HCT116 (cell line): Measurements from ENCODE around the gene STK24. TPM values are rescaled to one million over a fixed set of nuclear protein-coding genes. Genes with fewer than 3 reads are reported as not detected.

Experiments
- ATAC-seq: fragments of 200-7000 bp; cut with Tn5 transposase; 2 replicates; pipeline ENCODE4 v1.9.1; 2020; ENCODE audit warnings: mild to moderate bottlenecking, moderate library complexity
- Bru-seq: library from RNA; stranded (reverse); fragments of 400-500 nt; gene quantifications from one replicate; lab custom pipeline; 2021; lab: Mats Ljungman, UMichigan
- BruChase-seq, 2 experiments: library from RNA; stranded (reverse); fragments of 400-500 nt; gene quantifications; one replicate each; lab custom pipeline; 2021; lab: Mats Ljungman, UMichigan
- BruUV-seq: library from RNA; stranded (reverse); fragments of 400-500 nt; replicated peaks from 2 replicates; lab custom pipeline; 2021; lab: Mats Ljungman, UMichigan
- CTCF ChIA-PET: fragments of 300-600 bp; sonication (Branson Sonifier 250); formaldehyde crosslinking; loops from one replicate; lab custom pipeline; 2021; ENCODE audit warnings: antibody characterized with exemption; lab: Charles Lee
- POLR2A ChIA-PET: fragments of 300-600, 350-600 bp; sonication (Branson Sonifier 250); formaldehyde crosslinking; loops from one replicate; lab custom pipeline; 2021; ENCODE audit warnings: antibody characterized with exemption; lab: Charles Lee
- RAD21 ChIA-PET, 2 experiments: fragments of 300-600 bp; sonication (Branson Sonifier 250); formaldehyde crosslinking; loops; one replicate each; lab custom pipeline; 2023; ENCODE audit warnings: low total read pairs in 2 of 2; ENCODE audit not compliant: uncharacterized antibody in 2 of 2, unreplicated experiment in 2 of 2, low non-redundant PET in 1 of 2; lab: Charles Lee
- DNase-seq: peaks from one replicate; pipeline ENCODE4 v3.0.0-alpha.2; 2010; ENCODE audit warnings: low read depth, low spot score
- H2AFZ ChIP-seq: fragments of 200-600 bp; shearing (Covaris generic), sonication (generic); 2 replicates; pipeline ENCODE4 v1.6.1; 2017; ENCODE audit warnings: low read depth, mixed run types, mixed read lengths, antibody characterized with exemption, low read length; ENCODE audit not compliant: poor library complexity, severe bottlenecking
- H3K27ac ChIP-seq: 2 replicates; pipeline ENCODE4 v1.5.1; 2012; ENCODE audit warnings: low read depth, low read length
- H3K27me3 ChIP-seq: fragments of 200-600 bp; sonication (generic); 2 replicates; pipeline ENCODE4 v1.6.1; 2016; ENCODE audit warnings: mixed run types, low read length, mixed read lengths; ENCODE audit not compliant: insufficient read depth
- H3K36me3 ChIP-seq, 2 experiments: fragments of 200-500 bp in 1 of 2; fragments of 200-600 bp in 1 of 2; sonication (Bioruptor generic) in 1 of 2; sonication (generic) in 1 of 2; 2 replicates each; pipeline versions ENCODE4 v1.5.1 to v1.6.1; 2014 to 2016; ENCODE audit warnings: low read length in 2 of 2, inconsistent platforms in 1 of 2, mixed read lengths in 1 of 2, mixed run types in 1 of 2; ENCODE audit not compliant: insufficient read depth in 2 of 2, control insufficient read depth in 1 of 2
- H3K4me1 ChIP-seq, 2 experiments: fragments of 200-600 bp in 1 of 2; sonication (generic) in 1 of 2; 2 replicates each; pipeline versions ENCODE4 v1.5.1 to v1.6.1; 2012 to 2017; ENCODE audit warnings: low read length in 2 of 2, inconsistent platforms in 1 of 2, mild to moderate bottlenecking in 1 of 2, mixed read lengths in 1 of 2, mixed run types in 1 of 2, moderate library complexity in 1 of 2; ENCODE audit not compliant: insufficient read depth in 2 of 2, control insufficient read depth in 1 of 2
- H3K4me2 ChIP-seq: fragments of 200-600 bp; sonication (generic); 2 replicates; pipeline ENCODE4 v1.6.1; 2017; ENCODE audit warnings: mixed run types, low read length, mixed read lengths
- H3K4me3 ChIP-seq, 2 experiments: fragments of 200-600 bp in 1 of 2; sonication (generic) in 1 of 2; replicated peaks in 1 of 2; 2 replicates each; pipeline ENCODE4 v1.5.1; 2011 to 2016; ENCODE audit warnings: low read length in 2 of 2, control low read depth in 1 of 2, low read depth in 1 of 2, mild to moderate bottlenecking in 1 of 2, mixed read lengths in 1 of 2, mixed run types in 1 of 2
- H3K79me2 ChIP-seq: fragments of 200-600 bp; sonication (generic); 2 replicates; pipeline ENCODE4 v1.6.1; 2017; ENCODE audit warnings: mild to moderate bottlenecking, mixed run types, low read length, moderate library complexity, mixed read lengths; ENCODE audit not compliant: insufficient read depth
- H3K9ac ChIP-seq: fragments of 200-600 bp; sonication (generic); 2 replicates; pipeline ENCODE4 v1.6.1; 2016; ENCODE audit warnings: low read length, mixed read lengths
- H3K9me2 ChIP-seq: fragments of 200-600 bp; sonication (generic), shearing (Covaris generic); 2 replicates; pipeline ENCODE4 v1.6.1; 2017; ENCODE audit warnings: mixed run types, mild to moderate bottlenecking, moderate library complexity; ENCODE audit not compliant: insufficient read depth
- H3K9me3 ChIP-seq, 2 experiments: fragments of 200-500 bp in 1 of 2; fragments of 200-600 bp in 1 of 2; sonication (Bioruptor generic) in 1 of 2; sonication (generic) in 1 of 2; 2 replicates each; pipeline ENCODE4 v1.6.1; 2014 to 2017; ENCODE audit warnings: low read length in 2 of 2, mixed read lengths in 2 of 2, inconsistent platforms in 1 of 2, low read depth in 1 of 2, mild to moderate bottlenecking in 1 of 2, mixed run types in 1 of 2, moderate library complexity in 1 of 2; ENCODE audit not compliant: control insufficient read depth in 1 of 2, insufficient read depth in 1 of 2
- H4K20me1 ChIP-seq: fragments of 200-600 bp; sonication (generic), shearing (Covaris generic); 2 replicates; pipeline ENCODE4 v1.6.1; 2017; ENCODE audit warnings: mixed run types, mild to moderate bottlenecking, moderate library complexity; ENCODE audit not compliant: insufficient read depth
- EGR1 ChIP-seq: IDR thresholded peaks from 2 replicates; pipeline ENCODE4 v1.6.1; 2012; ENCODE audit warnings: low read depth
- EZH2 ChIP-seq: fragments of 200-600 bp; sonication (generic); IDR thresholded peaks from 2 replicates; pipeline ENCODE4 v1.6.1; 2017; ENCODE audit warnings: antibody characterized with exemption, mixed run types
- EZH2phosphoT487 ChIP-seq: fragments of 200-600 bp; IDR thresholded peaks from 2 replicates; pipeline ENCODE4 v1.6.1; 2018; ENCODE audit warnings: antibody characterized with exemption, borderline replicate concordance
- FOSL1 ChIP-seq: IDR thresholded peaks from 2 replicates; pipeline ENCODE4 v1.6.1; 2012; ENCODE audit warnings: low read depth
- MAX ChIP-seq: IDR thresholded peaks from 2 replicates; pipeline ENCODE4 v1.6.1; 2012
- POLR2A ChIP-seq: IDR thresholded peaks from 2 replicates; pipeline ENCODE4 v1.7.0; 2011; ENCODE audit warnings: borderline replicate concordance; ENCODE audit not compliant: insufficient read depth, insufficient read length; ENCODE audit errors: extremely low read depth
- POLR2AphosphoS5 ChIP-seq: IDR thresholded peaks from 2 replicates; pipeline ENCODE4 v1.6.1; 2011; ENCODE audit warnings: mild to moderate bottlenecking, low read depth, low read length, moderate library complexity
- RAD21 ChIP-seq: IDR thresholded peaks from 2 replicates; pipeline ENCODE4 v1.6.1; 2012; ENCODE audit warnings: low read depth, mild to moderate bottlenecking
- REST ChIP-seq: IDR thresholded peaks from 2 replicates; pipeline ENCODE4 v1.6.1; 2012; ENCODE audit warnings: low read depth
- SP1 ChIP-seq: IDR thresholded peaks from 2 replicates; pipeline ENCODE4 v1.6.1; 2012; ENCODE audit warnings: low read depth
- SRF ChIP-seq: IDR thresholded peaks from 2 replicates; pipeline ENCODE4 v1.6.1; 2012; ENCODE audit warnings: low read depth
- TCF7L2 ChIP-seq: IDR thresholded peaks from 2 replicates; pipeline ENCODE4 v1.7.0; 2011; ENCODE audit warnings: borderline replicate concordance, inconsistent platforms; ENCODE audit not compliant: insufficient read depth, insufficient read length; ENCODE audit errors: extremely low read depth
- YY1 ChIP-seq: IDR thresholded peaks from 2 replicates; pipeline ENCODE4 v1.6.1; 2011; ENCODE audit warnings: low read length, low read depth, moderate library complexity, mild to moderate bottlenecking; ENCODE audit not compliant: insufficient replicate concordance; ENCODE audit errors: extremely low read depth
- ZBTB33 ChIP-seq: IDR thresholded peaks from 2 replicates; pipeline ENCODE4 v1.6.1; 2011; ENCODE audit warnings: mild to moderate bottlenecking, low read length, moderate library complexity; ENCODE audit not compliant: insufficient replicate concordance; ENCODE audit errors: extremely low read depth
- ZFX ChIP-seq: fragments of 450-650 bp; IDR thresholded peaks from 2 replicates; pipeline ENCODE4 v1.6.1; 2017
- intact Hi-C: fragments of 100-400 bp; cut with micrococcal nuclease; formaldehyde crosslinking; loops from 2 replicates; pipeline ENCODE4 v1.10.0; 2022
- long read RNA-seq: library from polyadenylated mRNA; unstranded; transcript quantifications from one replicate; pipeline ENCODE4 v2.0.0, GENCODE V29; 2021; ENCODE audit not compliant: unreplicated experiment
- polyA plus RNA-seq: library from polyadenylated mRNA; unstranded; fragments of >200 nt; gene quantifications from 2 replicates; pipeline ENCODE4 v1.2.1, GENCODE V29; 2012; ENCODE audit warnings: missing spikeins
- total RNA-seq: library from RNA; stranded (reverse); gene quantifications from one replicate; pipeline ENCODE4 v1.2.1, GENCODE V29; 2021; ENCODE audit not compliant: unreplicated experiment

Gene STK24
- total RNA-seq (137 TPM), Bru-seq, nascent RNA (percentile 96 among the genes with signal in this experiment), BruChase-seq, experiment 1, labeled RNA remaining after a 6-hour chase (percentile 90 among the genes with signal in this experiment), BruChase-seq, experiment 2, labeled RNA remaining after a 2-hour chase (percentile 83 among the genes with signal in this experiment)
- polyA plus RNA-seq, result 77.3 and 95.6 TPM in 2 replicates
- long read RNA-seq, full-length matches to known transcripts, result 182 of 221 reads
- long read RNA-seq, partial matches to known transcripts, result 19 of 221 reads
- long read RNA-seq, other reads (novel, unspliced or antisense), result 20 of 221 reads

- peak within 1 kb of the TSS; percentile 86 for H3K9ac ChIP-seq
- BruUV-seq, result no TSS peak
- peak within 1 kb of the TSS; percentile 92 for H3K27ac ChIP-seq
- H2AFZ ChIP-seq, result no peak within 1 kb of the TSS
- H3K9me2 ChIP-seq, result no peaks in the 10 kb centered on the region
- peaks cover 32 to 46% of the 10 kb centered on the region in 2 experiments for H3K4me1 ChIP-seq
- intact Hi-C loops, result loop anchor here (2.0 kb wide), 1 partner anchor 76 kb away; no protein-coding TSS in a partner anchor
- peak within 1 kb of the TSS; percentile 68 to 70 for H3K4me3 ChIP-seq
- peak within 1 kb of the TSS; percentile 96 for H3K4me2 ChIP-seq
- TF ChIP-seq TCF7L2, result no peak
- peak; percentile 78 for TF ChIP-seq ZFX
- TF ChIP-seq EZH2phosphoT487, result no peak
- peak; percentile 77 for TF ChIP-seq POLR2AphosphoS5
- TF ChIP-seq YY1, result no peak
- no peak for TF ChIP-seq SRF
- no peak for TF ChIP-seq SP1
- no peak for TF ChIP-seq EGR1
- TF ChIP-seq FOSL1, result no peak
- peak; percentile 81 for TF ChIP-seq POLR2A
- TF ChIP-seq EZH2, result no peak
- no peak for TF ChIP-seq ZBTB33
- no peak for TF ChIP-seq MAX
- TF ChIP-seq REST, result no peak
- TF ChIP-seq RAD21, result no peak
- ChIA-PET RAD21 (no interaction called here), POLR2A (interaction anchor here (1.1 to 1.3 kb wide), 2 partner anchors 76 to 92 kb away, joined by 4 to 5 read pairs; no protein-coding TSS in a partner anchor), CTCF (interaction anchor here (1.2 kb wide), 1 partner anchor 76 kb away, joined by 3 read pairs; no protein-coding TSS in a partner anchor)
- H4K20me1 ChIP-seq, result peaks cover 17% of the 10 kb centered on the region; the same call in 1 of the 2 replicates
- no peaks in the 10 kb centered on the region for H3K27me3 ChIP-seq
- H3K9me3 ChIP-seq, result no peaks in the 10 kb centered on the region
- no peak for DNase-seq
- peaks cover 44% of the 10 kb centered on the region for H3K79me2 ChIP-seq
- no peaks in the 10 kb centered on the region for H3K36me3 ChIP-seq
- peak; percentile 85 for ATAC-seq
These were observed at the start of gene STK24 for GRCh38 chr13:98576963-98577835. Gene STK24 (minus strand): TSS chr13:98577107. CDS start chr13:98576786, 321 bp downstream.
